CD8-positive, alpha-beta memory T cell (primary cell): ENCODE measurements around the gene LCORL. TPM values are rescaled to one million over a fixed set of nuclear protein-coding genes. Genes with fewer than 3 reads are reported as not detected.
"Not testable (repeated sequence)": the region's sequence is repeated elsewhere in the genome, so short reads cannot be mapped to it uniquely, and the experiment has no call there.

Experiments used
- CTCF ChIA-PET: fragments of 350-600 bp; sonication (Branson Sonifier 250); formaldehyde crosslinking; loops from one replicate; lab custom pipeline; 2021; ENCODE audit warnings: antibody characterized with exemption; lab: Charles Lee
- POLR2A ChIA-PET: fragments of 350-600 bp; sonication (Branson Sonifier 250); formaldehyde crosslinking; loops from one replicate; lab custom pipeline; 2021; ENCODE audit warnings: antibody characterized with exemption; lab: Charles Lee
- DNase-seq, 5 donors: peaks; one replicate each; pipeline versions ENCODE4 v3.0.0 to v3.0.0-alpha.2; 2020 to 2022; ENCODE audit warnings: mixed read lengths in 1 of 5
- H3K27ac ChIP-seq: one replicate; pipeline ENCODE4 v1.7.0; 2013; ENCODE audit warnings: low read depth, mild to moderate bottlenecking, low read length, moderate library complexity
- H3K27me3 ChIP-seq: 2 replicates; pipeline ENCODE4 v1.7.0; 2013; ENCODE audit warnings: low read length, mild to moderate bottlenecking; ENCODE audit not compliant: insufficient read depth, poor library complexity, severe bottlenecking
- H3K36me3 ChIP-seq: 2 replicates; pipeline ENCODE4 v1.7.0; 2013; ENCODE audit warnings: mild to moderate bottlenecking, low read length, moderate library complexity; ENCODE audit not compliant: insufficient read depth
- H3K4me1 ChIP-seq: 2 replicates; pipeline ENCODE4 v1.7.0; 2013; ENCODE audit warnings: mild to moderate bottlenecking, low read length, moderate library complexity; ENCODE audit not compliant: insufficient read depth
- H3K4me3 ChIP-seq: 2 replicates; pipeline ENCODE4 v1.7.0; 2013; ENCODE audit warnings: mild to moderate bottlenecking, low read length
- H3K9me3 ChIP-seq: 2 replicates; pipeline ENCODE4 v1.7.0; 2013; ENCODE audit warnings: mild to moderate bottlenecking, low read length
- H3K27ac Mint-ChIP-seq, 8 donors: one replicate each; pipeline ENCODE4 v1.8.0; 2020 to 2021; ENCODE audit warnings: mixed read lengths in 8 of 8, mild to moderate bottlenecking in 6 of 8, inconsistent platforms in 3 of 8, moderate library complexity in 3 of 8
- H3K27me3 Mint-ChIP-seq, 2 donors: one replicate each; pipeline ENCODE4 v1.8.0; 2020 to 2021; ENCODE audit warnings: mixed read lengths in 2 of 2, mild to moderate bottlenecking in 1 of 2, moderate library complexity in 1 of 2
- H3K36me3 Mint-ChIP-seq, 3 donors: one replicate each; pipeline ENCODE4 v1.8.0; 2020 to 2021; ENCODE audit warnings: mixed read lengths in 3 of 3, inconsistent platforms in 1 of 3, mild to moderate bottlenecking in 1 of 3
- H3K4me1 Mint-ChIP-seq, 3 donors: one replicate each; pipeline ENCODE4 v1.8.0; 2020 to 2021; ENCODE audit warnings: mixed read lengths in 3 of 3, inconsistent platforms in 1 of 3, mild to moderate bottlenecking in 1 of 3
- H3K4me3 Mint-ChIP-seq, 7 donors: one replicate each; pipeline ENCODE4 v1.8.0; 2020 to 2021; ENCODE audit warnings: mixed read lengths in 7 of 7, mild to moderate bottlenecking in 6 of 7, moderate library complexity in 4 of 7, inconsistent platforms in 2 of 7
- H3K9me3 Mint-ChIP-seq, 5 donors: one replicate each; pipeline ENCODE4 v1.8.0; 2020 to 2022; ENCODE audit warnings: mixed read lengths in 5 of 5, mild to moderate bottlenecking in 3 of 5, moderate library complexity in 2 of 5, inconsistent platforms in 1 of 5
- polyA plus RNA-seq: library from polyadenylated mRNA; unstranded; fragments of 300-500 nt; fragmentation: Illumina TruSeq; gene quantifications from one replicate; pipeline ENCODE4 v1.2.3, GENCODE V29; 2021
- total RNA-seq, 2 experiments: library from RNA; stranded (reverse); gene quantifications; one replicate each; pipeline ENCODE4 v1.2.3, GENCODE V29; 2021

LCORL gene
- total and polyA plus RNA-seq, 3 experiments from 2014 or later, result 6.9 to 9.1 (median 7.2) TPM

DNA sequence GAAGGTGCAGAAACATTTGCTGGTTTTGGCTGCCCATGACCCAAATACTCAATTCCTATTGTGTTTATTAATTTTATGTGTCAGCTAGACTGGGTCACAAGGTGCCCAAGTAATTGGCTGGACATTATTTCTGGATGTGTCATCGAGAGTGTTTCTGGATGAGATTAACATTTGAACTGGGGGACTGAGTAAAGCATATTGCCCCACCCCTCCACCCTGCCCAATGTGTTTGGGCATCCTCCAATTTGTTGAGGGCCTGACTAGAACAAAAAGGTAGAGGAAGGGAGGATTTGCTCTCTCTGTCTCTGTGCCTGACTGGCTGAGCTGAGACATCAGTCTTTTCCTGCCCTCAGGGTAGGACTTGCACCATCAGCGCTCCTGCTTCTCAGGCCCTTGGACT is 29.7 kb upstream of the LCORL start:
- no peak overlapping the region for H3K4me3 ChIP-seq
- H3K4me3 Mint-ChIP-seq, result no peak overlapping the region

DNA sequence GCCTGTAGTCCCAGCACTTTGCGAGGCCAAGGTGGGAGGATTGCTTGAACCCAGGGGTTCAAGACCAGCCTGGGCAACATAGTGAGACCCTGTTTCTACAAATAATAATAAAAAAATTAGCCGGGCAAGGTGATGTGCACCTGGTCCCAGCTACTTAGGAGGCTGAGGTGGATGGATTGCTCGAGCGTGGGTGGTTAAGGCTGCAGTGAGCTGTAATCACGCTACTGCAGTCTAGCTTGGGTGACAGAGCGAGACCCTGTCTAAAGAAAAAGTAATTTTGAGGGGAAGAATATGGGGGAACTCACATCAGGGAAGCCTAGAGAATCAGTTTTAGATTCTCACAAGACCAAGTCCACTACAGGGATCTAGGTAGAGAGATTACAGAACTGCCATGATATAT is 28.9 kb upstream of the LCORL start:
- peaks cover 12% of the 10 kb centered on the region for H3K27me3 ChIP-seq
- no peak overlapping the region for H3K27ac Mint-ChIP-seq
- H3K4me1 Mint-ChIP-seq, result peaks cover 0 to 2% (median under 1%) of the 10 kb centered on the region in 3 donors
- no peaks in the 10 kb centered on the region for H3K9me3 Mint-ChIP-seq
- no peak overlapping the region for H3K4me3 Mint-ChIP-seq
- H3K4me3 ChIP-seq, result no peak overlapping the region
- H3K27me3 Mint-ChIP-seq, result peaks cover 9 to 42% of the 10 kb centered on the region in 2 donors
- ChIA-PET CTCF (no interaction called here), POLR2A (no interaction called here)
- no peaks in the 10 kb centered on the region for H3K4me1 ChIP-seq
- H3K36me3 Mint-ChIP-seq, result peaks cover 0 to 5% (median 0%) of the 10 kb centered on the region in 3 donors
- DNase-seq, result no peak
- H3K27ac ChIP-seq, result no peak overlapping the region
- H3K36me3 ChIP-seq, result no peaks in the 10 kb centered on the region
- H3K9me3 ChIP-seq, result no peaks in the 10 kb centered on the region

More for the DNA sequence above, 29.7 kb upstream of the LCORL start:
- H3K27me3 ChIP-seq, result peaks cover 18% of the 10 kb centered on the region
- peaks cover 0 to 5% (median 0%) of the 10 kb centered on the region in 3 donors for H3K36me3 Mint-ChIP-seq
- peaks cover 16 to 50% of the 10 kb centered on the region in 2 donors for H3K27me3 Mint-ChIP-seq
- ChIA-PET POLR2A (no interaction called here), CTCF (no interaction called here)
- H3K9me3 Mint-ChIP-seq, result no peaks in the 10 kb centered on the region
- H3K4me1 Mint-ChIP-seq, result peaks cover 5 to 10% (median 8%) of the 10 kb centered on the region in 3 donors
- H3K27ac Mint-ChIP-seq, result no peak overlapping the region
- no peak for DNase-seq
- H3K9me3 ChIP-seq, result no peaks in the 10 kb centered on the region
- no peaks in the 10 kb centered on the region for H3K36me3 ChIP-seq
- H3K27ac ChIP-seq, result no peak overlapping the region
- no peaks in the 10 kb centered on the region for H3K4me1 ChIP-seq

- Mint-ChIP-seq H3K27me3 (peaks cover 5 to 36% of the 10 kb centered on the region in 2 donors), H3K27ac (no peak overlapping the region), H3K36me3 (peaks cover 0 to 5% (median 0%) of the 10 kb centered on the region in 3 donors), H3K9me3 (no peaks in the 10 kb centered on the region), H3K4me1 (no peaks in the 10 kb centered on the region), H3K4me3 (no peak overlapping the region)
- Histone ChIP-seq H3K4me3 (no peak overlapping the region), H3K27me3 (peaks cover 7% of the 10 kb centered on the region), H3K36me3 (no peaks in the 10 kb centered on the region), H3K4me1 (no peaks in the 10 kb centered on the region), H3K27ac (no peak overlapping the region), H3K9me3 (no peaks in the 10 kb centered on the region)
- CTCF ChIA-PET, result no interaction called here
- no peak for DNase-seq
- POLR2A ChIA-PET, result no interaction called here
Observed at GRCh38 chr4:18049446-18049845, 27.9 kb upstream of the LCORL start.

DNA sequence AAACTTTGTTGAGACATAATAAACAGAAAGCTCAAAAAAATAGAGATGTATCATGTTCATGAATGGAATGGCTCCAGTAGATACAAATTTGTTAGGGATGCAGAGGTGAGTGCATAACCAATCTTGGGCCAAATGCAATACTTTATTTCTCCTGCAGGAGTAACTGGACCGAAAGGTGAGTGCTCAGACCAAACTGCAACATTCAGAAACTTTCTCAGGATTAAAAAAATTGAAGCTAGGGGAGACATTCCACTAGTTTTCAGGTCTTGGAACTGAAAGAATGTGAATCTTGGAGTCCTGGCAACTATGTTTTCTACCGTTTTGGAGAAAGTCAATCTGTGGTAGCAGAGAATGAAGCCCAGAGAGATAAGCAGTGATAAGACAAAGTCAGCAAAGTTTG is 21.2 kb upstream of the LCORL start:
- Mint-ChIP-seq H3K27ac (no peak overlapping the region), H3K9me3 (no peaks in the 10 kb centered on the region), H3K4me1 (no peaks in the 10 kb centered on the region), H3K36me3 (no peaks in the 10 kb centered on the region), H3K4me3 (no peak overlapping the region), H3K27me3 (peaks cover 9 to 23% of the 10 kb centered on the region in 2 donors)
- Histone ChIP-seq H3K27ac (no peak overlapping the region), H3K9me3 (no peaks in the 10 kb centered on the region), H3K27me3 (peaks cover 2% of the 10 kb centered on the region), H3K4me1 (no peaks in the 10 kb centered on the region), H3K4me3 (no peak overlapping the region), H3K36me3 (no peaks in the 10 kb centered on the region)
- DNase-seq, result no peak
- POLR2A ChIA-PET, result no interaction called here
- CTCF ChIA-PET, result no interaction called here

DNA sequence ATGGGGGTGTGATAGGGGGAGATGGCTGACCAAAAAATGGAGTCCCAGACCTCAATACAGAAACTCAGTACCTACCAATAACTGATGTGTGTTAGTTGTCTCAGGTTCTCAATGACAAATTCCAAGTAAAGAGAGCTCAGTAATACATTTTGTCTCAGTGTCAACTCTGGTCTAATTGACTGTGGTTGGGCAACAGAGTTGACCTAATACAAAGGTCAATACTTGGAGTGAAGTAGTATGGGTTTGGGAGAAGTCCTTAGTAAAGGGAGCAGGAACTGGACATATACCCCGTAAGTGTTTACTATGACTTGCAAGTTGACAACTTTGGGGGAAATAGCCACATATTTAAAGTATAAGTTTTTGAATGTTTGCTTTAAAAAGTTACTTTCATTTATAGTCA is 20.5 kb upstream of the LCORL start:
- no peak overlapping the region for H3K4me3 ChIP-seq
- H3K36me3 ChIP-seq, result no peaks in the 10 kb centered on the region
- H3K9me3 Mint-ChIP-seq, result no peaks in the 10 kb centered on the region
- H3K9me3 ChIP-seq, result no peaks in the 10 kb centered on the region
- H3K27ac Mint-ChIP-seq, result no peak overlapping the region
- H3K4me1 Mint-ChIP-seq, result no peaks in the 10 kb centered on the region
- no peak overlapping the region for H3K4me3 Mint-ChIP-seq
- H3K27ac ChIP-seq, result no peak overlapping the region
- no peak for DNase-seq
- no peaks in the 10 kb centered on the region for H3K36me3 Mint-ChIP-seq
- CTCF ChIA-PET, result no interaction called here
- H3K27me3 Mint-ChIP-seq, result peaks cover 16 to 31% of the 10 kb centered on the region in 2 donors
- H3K4me1 ChIP-seq, result no peaks in the 10 kb centered on the region
- no peaks in the 10 kb centered on the region for H3K27me3 ChIP-seq
- POLR2A ChIA-PET, result no interaction called here

- H3K27ac Mint-ChIP-seq, result no peak overlapping the region
- Histone ChIP-seq H3K36me3 (no peaks in the 10 kb centered on the region), H3K27me3 (no peaks in the 10 kb centered on the region), H3K27ac (no peak overlapping the region), H3K4me1 (no peaks in the 10 kb centered on the region), H3K9me3 (no peaks in the 10 kb centered on the region), H3K4me3 (no peak overlapping the region)
- H3K36me3 Mint-ChIP-seq, result no peaks in the 10 kb centered on the region
- peaks cover 19 to 34% of the 10 kb centered on the region in 2 donors for H3K27me3 Mint-ChIP-seq
- H3K4me1 Mint-ChIP-seq, result no peaks in the 10 kb centered on the region
- DNase-seq, result no peak
- no peaks in the 10 kb centered on the region for H3K9me3 Mint-ChIP-seq
- H3K4me3 Mint-ChIP-seq, result no peak overlapping the region
- ChIA-PET CTCF (no interaction called here), POLR2A (no interaction called here)
Observed at GRCh38 chr4:18041114-18041513, 19.6 kb upstream of the LCORL start.

DNA sequence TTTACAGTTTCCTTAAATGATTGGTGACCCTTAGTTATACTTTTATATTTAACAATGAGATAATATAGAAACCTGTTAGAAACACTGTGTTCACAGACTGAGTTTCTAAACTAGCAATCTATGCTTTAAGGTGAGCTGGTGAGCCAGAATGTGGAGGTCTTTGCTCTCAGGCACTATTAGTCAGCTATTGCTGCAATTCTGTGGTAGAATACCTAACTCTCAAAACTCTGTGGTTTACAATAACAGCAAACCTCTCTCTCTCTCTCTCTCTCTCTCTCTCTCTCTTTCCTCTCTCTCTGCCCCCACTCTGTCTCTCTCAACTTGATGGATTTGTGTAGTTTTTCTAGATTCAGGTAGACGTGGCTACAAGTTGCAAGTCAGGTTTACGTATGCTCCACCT is 17.6 kb upstream of the LCORL start:
- no peaks in the 10 kb centered on the region for H3K9me3 Mint-ChIP-seq
- H3K27ac Mint-ChIP-seq, result no peak overlapping the region
- ChIA-PET POLR2A (no interaction called here), CTCF (no interaction called here)
- H3K4me1 ChIP-seq, result no peaks in the 10 kb centered on the region
- H3K36me3 Mint-ChIP-seq, result no peaks in the 10 kb centered on the region
- no peak overlapping the region for H3K4me3 Mint-ChIP-seq
- no peaks in the 10 kb centered on the region for H3K27me3 ChIP-seq
- no peaks in the 10 kb centered on the region for H3K9me3 ChIP-seq
- H3K36me3 ChIP-seq, result no peaks in the 10 kb centered on the region
- no peaks in the 10 kb centered on the region for H3K4me1 Mint-ChIP-seq
- no peak overlapping the region for H3K27ac ChIP-seq
- H3K4me3 ChIP-seq, result no peak overlapping the region
- no peak for DNase-seq
- H3K27me3 Mint-ChIP-seq, result peaks cover 25 to 47% of the 10 kb centered on the region in 2 donors

GRCh38 chr4:18036369-18036768 is 14.8 kb upstream of the LCORL start:
- H3K36me3 ChIP-seq, H3K36me3 Mint-ChIP-seq, H3K27ac ChIP-seq, DNase-seq, H3K4me1 Mint-ChIP-seq, CTCF ChIA-PET, H3K27me3 ChIP-seq, H3K4me3 Mint-ChIP-seq, H3K9me3 ChIP-seq, H3K9me3 Mint-ChIP-seq, H3K27ac Mint-ChIP-seq, H3K4me3 ChIP-seq, H3K4me1 ChIP-seq, POLR2A ChIA-PET: not testable (repeated sequence)
- H3K27me3 Mint-ChIP-seq, result peaks cover 23 to 61% of the 10 kb centered on the region in 2 donors

DNA sequence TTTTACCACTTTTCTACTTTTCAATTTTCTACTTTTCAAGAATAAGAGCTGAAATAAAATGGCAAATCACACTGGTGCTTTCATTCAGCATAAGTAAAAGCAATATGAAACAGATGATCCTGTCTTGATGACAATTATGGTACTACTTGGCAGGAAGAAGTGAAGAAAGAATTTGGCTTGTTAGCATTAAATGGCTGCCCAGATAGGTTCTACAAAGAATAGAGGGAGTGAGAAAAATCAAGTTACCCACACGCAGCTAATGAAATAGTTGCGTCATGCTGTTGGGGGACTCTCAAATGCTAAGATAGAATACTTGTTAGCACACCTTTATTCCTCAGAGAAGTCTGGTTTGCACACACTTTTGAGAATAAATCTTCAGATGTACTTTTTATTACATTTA is 12.5 kb upstream of the LCORL start:
- Mint-ChIP-seq H3K4me3 (no peak overlapping the region), H3K9me3 (no peaks in the 10 kb centered on the region), H3K4me1 (no peaks in the 10 kb centered on the region), H3K27me3 (peaks cover 27 to 67% of the 10 kb centered on the region in 2 donors), H3K36me3 (no peaks in the 10 kb centered on the region), H3K27ac (no peak overlapping the region)
- Histone ChIP-seq H3K4me1 (no peaks in the 10 kb centered on the region), H3K27ac (no peak overlapping the region), H3K4me3 (no peak overlapping the region), H3K27me3 (peaks cover 11% of the 10 kb centered on the region), H3K36me3 (no peaks in the 10 kb centered on the region), H3K9me3 (no peaks in the 10 kb centered on the region)
- ChIA-PET CTCF (no interaction called here), POLR2A (no interaction called here)
- no peak for DNase-seq
